ENCODE results near the gene PRM1.
"Not testable (repeated sequence)": the region's sequence is repeated elsewhere in the genome, so short reads cannot be mapped to it uniquely, and the experiment has no call there.

PRM1 gene

GRCh38 chr16:11300560-11300892, 19.4 kb upstream of the PRM1 start:
- no peak overlapping the region for H3K27ac ChIP-seq (ENCODE audit: low read length)
- H3K4me1 ChIP-seq (ENCODE audit: insufficient read depth, low read length), result peaks cover 55% of the 10 kb centered on the region

DNA sequence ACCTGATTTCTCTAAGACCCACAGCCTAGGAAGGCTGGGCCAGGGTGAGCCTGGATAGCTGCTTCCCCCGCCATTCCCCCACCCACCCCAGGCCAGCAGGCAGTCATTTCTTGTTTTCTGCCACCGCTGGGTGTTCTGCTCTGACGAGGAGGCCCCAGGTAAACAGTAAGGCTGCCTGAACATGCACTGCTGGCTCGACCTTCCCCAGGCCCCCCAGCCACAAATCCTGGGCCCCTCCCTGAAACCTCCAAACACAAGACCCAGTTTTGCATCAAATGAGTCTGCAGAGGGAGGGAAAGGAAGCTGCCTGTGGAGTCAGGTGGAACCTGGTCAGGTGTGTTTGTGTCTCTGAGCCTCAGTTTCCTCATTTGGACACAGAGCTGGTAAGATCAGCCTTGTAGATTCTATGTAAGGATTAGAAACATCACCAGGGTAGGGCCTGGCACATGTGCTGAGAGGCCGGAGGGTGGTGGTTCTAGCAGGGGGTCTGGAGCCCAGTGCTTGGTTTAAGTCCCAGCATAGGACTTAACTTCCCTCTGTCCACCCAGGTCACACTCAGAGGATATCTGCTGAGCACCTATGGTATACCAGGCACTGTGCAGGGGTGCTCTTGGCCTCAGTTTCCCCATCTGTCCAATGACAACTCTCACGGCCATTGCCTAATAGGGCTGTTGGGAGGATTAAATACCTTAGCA, 18.9 kb upstream of the PRM1 start:
- Histone ChIP-seq H3K9ac (ENCODE audit: low read depth, low read length) (no peak overlapping the region), H3K4me2 (ENCODE audit: insufficient read depth, low read length) (no peak overlapping the region), H3K36me3 (ENCODE audit: insufficient read depth, low read length) (no peaks in the 10 kb centered on the region), H3K9me3 (ENCODE audit: insufficient read depth, low read length, severe bottlenecking) (no peaks in the 10 kb centered on the region), H4K20me1 (ENCODE audit: insufficient read depth, low read length) (peaks cover 3% of the 10 kb centered on the region; the same call in 1 of the 2 replicates), H3K27me3 (ENCODE audit: insufficient read depth, low read length, poor library complexity) (no peaks in the 10 kb centered on the region), H3K27ac (ENCODE audit: low read length) (0 out of 2 replicates have a peak overlapping the region, but pooled peaks have one; percentile 53), H3K4me3 (ENCODE audit: low read depth in 1 of 2, low read length in 2 of 2) (no peak overlapping the region), H2AFZ (ENCODE audit: low read depth, low read length) (no peak overlapping the region), H3K4me1 (ENCODE audit: insufficient read depth, low read length) (peaks cover 55% of the 10 kb centered on the region), H3K79me2 (ENCODE audit: insufficient read depth, low read length) (no peaks in the 10 kb centered on the region)
- ATAC-seq (ENCODE audit: insufficient read depth, low read depth), result no peak
- DNase-seq, result no peak
- TF ChIP-seq EZH2 (IDR thresholded peaks at IDR 0.05; ENCODE audit: borderline replicate concordance, low read depth, low read length, severe bottlenecking), result no peak
- TF ChIP-seq, protein P1, sequence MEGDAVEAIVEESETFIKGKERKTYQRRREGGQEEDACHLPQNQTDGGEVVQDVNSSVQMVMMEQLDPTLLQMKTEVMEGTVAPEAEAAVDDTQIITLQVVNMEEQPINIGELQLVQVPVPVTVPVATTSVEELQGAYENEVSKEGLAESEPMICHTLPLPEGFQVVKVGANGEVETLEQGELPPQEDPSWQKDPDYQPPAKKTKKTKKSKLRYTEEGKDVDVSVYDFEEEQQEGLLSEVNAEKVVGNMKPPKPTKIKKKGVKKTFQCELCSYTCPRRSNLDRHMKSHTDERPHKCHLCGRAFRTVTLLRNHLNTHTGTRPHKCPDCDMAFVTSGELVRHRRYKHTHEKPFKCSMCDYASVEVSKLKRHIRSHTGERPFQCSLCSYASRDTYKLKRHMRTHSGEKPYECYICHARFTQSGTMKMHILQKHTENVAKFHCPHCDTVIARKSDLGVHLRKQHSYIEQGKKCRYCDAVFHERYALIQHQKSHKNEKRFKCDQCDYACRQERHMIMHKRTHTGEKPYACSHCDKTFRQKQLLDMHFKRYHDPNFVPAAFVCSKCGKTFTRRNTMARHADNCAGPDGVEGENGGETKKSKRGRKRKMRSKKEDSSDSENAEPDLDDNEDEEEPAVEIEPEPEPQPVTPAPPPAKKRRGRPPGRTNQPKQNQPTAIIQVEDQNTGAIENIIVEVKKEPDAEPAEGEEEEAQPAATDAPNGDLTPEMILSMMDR (IDR thresholded peaks at IDR 0.05; ENCODE audit: borderline replicate concordance, extremely low read depth, low read length, poor library complexity, severe bottlenecking), result no peak

More at GRCh38 chr16:11300560-11300892, 19.4 kb upstream of the PRM1 start:
- Histone ChIP-seq H2AFZ (ENCODE audit: low read depth, low read length) (no peak overlapping the region), H3K4me2 (ENCODE audit: insufficient read depth, low read length) (no peak overlapping the region), H3K27me3 (ENCODE audit: insufficient read depth, low read length, poor library complexity) (no peaks in the 10 kb centered on the region), H3K36me3 (ENCODE audit: insufficient read depth, low read length) (no peaks in the 10 kb centered on the region), H3K9ac (ENCODE audit: low read depth, low read length) (no peak overlapping the region), H3K79me2 (ENCODE audit: insufficient read depth, low read length) (no peaks in the 10 kb centered on the region), H3K4me3 (ENCODE audit: low read depth in 1 of 2, low read length in 2 of 2) (no peak overlapping the region), H4K20me1 (ENCODE audit: insufficient read depth, low read length) (peaks cover 3% of the 10 kb centered on the region; the same call in 1 of the 2 replicates), H3K9me3 (ENCODE audit: insufficient read depth, low read length, severe bottlenecking) (no peaks in the 10 kb centered on the region)
- no peak for DNase-seq
- ATAC-seq (ENCODE audit: insufficient read depth, low read depth), result no peak
- TF ChIP-seq, protein P1 (IDR thresholded peaks at IDR 0.05; ENCODE audit: borderline replicate concordance, extremely low read depth, low read length, poor library complexity, severe bottlenecking), result no peak
- TF ChIP-seq EZH2 (IDR thresholded peaks at IDR 0.05; ENCODE audit: borderline replicate concordance, low read depth, low read length, severe bottlenecking), result no peak

DNA sequence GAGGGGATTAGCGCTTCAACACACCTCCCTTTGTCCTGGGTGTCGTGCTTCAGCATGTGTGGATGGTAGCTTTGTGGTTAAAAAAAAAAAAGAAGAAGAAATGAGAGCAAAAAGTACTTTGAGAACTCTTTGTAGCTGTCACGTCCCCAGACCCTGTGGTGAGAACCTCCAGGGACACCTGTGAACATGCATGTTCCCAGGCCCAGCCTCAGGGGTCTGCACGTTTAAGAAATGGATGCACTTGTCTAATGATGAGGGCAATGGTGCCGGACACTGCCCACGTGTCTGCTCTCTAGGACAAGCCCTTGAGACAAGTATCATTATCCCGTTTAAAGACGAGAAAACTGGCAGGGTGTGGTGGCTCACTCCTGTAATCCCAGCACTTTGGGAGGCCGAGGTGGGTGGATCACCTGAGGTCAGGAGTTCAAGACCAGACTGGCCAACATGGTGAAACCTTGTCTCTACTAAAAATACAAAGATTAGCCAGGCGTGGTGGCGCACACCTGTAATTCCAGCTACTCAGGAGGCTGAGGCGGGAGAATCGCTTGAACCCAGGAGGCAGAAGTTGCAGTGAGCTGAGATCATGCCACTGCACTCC, 17.9 kb upstream of the PRM1 start:
- DNase-seq (peak; percentile 84), ATAC-seq (ENCODE audit: insufficient read depth, low read depth) (peak; percentile 49)
- Histone ChIP-seq H3K4me2 (ENCODE audit: insufficient read depth, low read length) (peak overlapping the region; percentile 58; the same call in 1 of the 2 replicates), H3K4me1 (ENCODE audit: insufficient read depth, low read length) (peaks cover 55% of the 10 kb centered on the region), H3K27ac (ENCODE audit: low read length) (peak overlapping the region; percentile 87)
- H3K27me3 ChIP-seq (ENCODE audit: insufficient read depth, low read length, poor library complexity); H3K36me3 ChIP-seq (ENCODE audit: insufficient read depth, low read length); H3K9me3 ChIP-seq (ENCODE audit: insufficient read depth, low read length, severe bottlenecking); H3K79me2 ChIP-seq (ENCODE audit: insufficient read depth, low read length); H2AFZ ChIP-seq (ENCODE audit: low read depth, low read length); H3K4me3 ChIP-seq (ENCODE audit: low read depth in 1 of 2, low read length in 2 of 2); H3K9ac ChIP-seq (ENCODE audit: low read depth, low read length); H4K20me1 ChIP-seq (ENCODE audit: insufficient read depth, low read length): not testable (repeated sequence)

- TF ChIP-seq, protein P1 (IDR thresholded peaks at IDR 0.05; ENCODE audit: borderline replicate concordance, extremely low read depth, low read length, poor library complexity, severe bottlenecking), result no peak
- no peak for TF ChIP-seq EZH2 (IDR thresholded peaks at IDR 0.05; ENCODE audit: borderline replicate concordance, low read depth, low read length, severe bottlenecking)
Measured at GRCh38 chr16:11298143-11298900, 17.2 kb upstream of the PRM1 start.

More at GRCh38 chr16:11298143-11298900, 17.2 kb upstream of the PRM1 start:
- DNase-seq, result peak; percentile 33
- Histone ChIP-seq H3K4me3 (ENCODE audit: low read depth in 1 of 2, low read length in 2 of 2) (no peak overlapping the region), H3K9me3 (ENCODE audit: insufficient read depth, low read length, severe bottlenecking) (no peaks in the 10 kb centered on the region), H3K9ac (ENCODE audit: low read depth, low read length) (peak overlapping the region; percentile 51), H3K36me3 (ENCODE audit: insufficient read depth, low read length) (no peaks in the 10 kb centered on the region), H3K79me2 (ENCODE audit: insufficient read depth, low read length) (no peaks in the 10 kb centered on the region), H3K27ac (ENCODE audit: low read length) (peak overlapping the region; percentile 87), H4K20me1 (ENCODE audit: insufficient read depth, low read length) (peaks cover 3% of the 10 kb centered on the region; the same call in 1 of the 2 replicates), H3K4me1 (ENCODE audit: insufficient read depth, low read length) (peaks cover 50% of the 10 kb centered on the region), H3K4me2 (ENCODE audit: insufficient read depth, low read length) (peak overlapping the region; percentile 58), H2AFZ (ENCODE audit: low read depth, low read length) (no peak overlapping the region), H3K27me3 (ENCODE audit: insufficient read depth, low read length, poor library complexity) (no peaks in the 10 kb centered on the region)
- ATAC-seq (ENCODE audit: insufficient read depth, low read depth), result peak; percentile 6; the same call in 1 of the 3 replicates
